Measurements from ENCODE around the gene ABCC9. TPM values are rescaled to one million over a fixed set of nuclear protein-coding genes. Genes with fewer than 3 reads are reported as not detected.
"Not testable (repeated sequence)": the region's sequence is repeated elsewhere in the genome, so short reads cannot be mapped to it uniquely, and the experiment has no call there.

ABCC9 gene
- total RNA-seq, 2 donors from 2014 or later, result 0.22 TPM; not detected in 1

DNA sequence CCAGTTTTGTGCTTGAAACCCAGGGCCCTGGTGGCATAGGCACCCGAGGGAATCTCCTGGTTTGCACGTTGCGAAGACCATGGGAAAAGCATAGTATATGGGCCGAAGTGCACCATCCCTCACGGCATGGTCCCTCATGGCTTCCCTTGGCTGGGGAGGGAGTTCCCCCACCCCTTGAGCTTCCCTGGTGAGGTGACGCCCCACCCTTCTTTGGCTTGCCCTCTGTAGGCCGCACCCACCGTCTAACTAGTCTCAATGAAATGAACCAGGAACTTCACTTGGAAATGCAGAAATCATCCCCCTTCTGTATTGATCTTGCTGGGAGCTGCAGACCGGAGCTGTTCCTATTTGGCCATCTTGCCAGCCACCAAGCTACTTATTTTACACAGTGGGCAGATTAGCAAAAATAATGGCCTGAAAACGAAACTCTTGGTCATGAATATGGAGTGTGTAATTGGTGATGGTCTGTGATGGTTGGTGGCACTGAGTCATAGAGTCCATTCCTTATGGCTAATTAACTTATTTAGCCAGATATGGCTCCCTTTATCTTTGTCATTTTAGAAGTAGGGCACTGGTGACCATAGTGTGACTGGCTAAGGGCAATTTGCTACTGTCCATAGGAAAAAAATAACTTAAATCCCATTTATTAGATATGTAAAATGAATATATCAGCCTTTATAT lies 145.4 kb downstream of the ABCC9 start:
- Histone ChIP-seq H3K36me3 (ENCODE audit: control insufficient read depth, insufficient read depth, low read length) (no peaks in the 10 kb centered on the region), H3K27ac (ENCODE audit: low read depth, low read length) (no peak overlapping the region), H3K4me3 (ENCODE audit: low read length) (no peak overlapping the region), H3K27me3 (ENCODE audit: control insufficient read depth, insufficient read depth, low read length, poor library complexity, severe bottlenecking) (no peaks in the 10 kb centered on the region), H3K4me1 (ENCODE audit: control insufficient read depth, insufficient read depth, low read length) (no peaks in the 10 kb centered on the region), H3K9me3 (ENCODE audit: control insufficient read depth, low read length) (no peaks in the 10 kb centered on the region), H3K9ac (ENCODE audit: extremely low read depth, low read length, poor library complexity, severe bottlenecking) (no peak overlapping the region)
- TF ChIP-seq, protein P1, sequence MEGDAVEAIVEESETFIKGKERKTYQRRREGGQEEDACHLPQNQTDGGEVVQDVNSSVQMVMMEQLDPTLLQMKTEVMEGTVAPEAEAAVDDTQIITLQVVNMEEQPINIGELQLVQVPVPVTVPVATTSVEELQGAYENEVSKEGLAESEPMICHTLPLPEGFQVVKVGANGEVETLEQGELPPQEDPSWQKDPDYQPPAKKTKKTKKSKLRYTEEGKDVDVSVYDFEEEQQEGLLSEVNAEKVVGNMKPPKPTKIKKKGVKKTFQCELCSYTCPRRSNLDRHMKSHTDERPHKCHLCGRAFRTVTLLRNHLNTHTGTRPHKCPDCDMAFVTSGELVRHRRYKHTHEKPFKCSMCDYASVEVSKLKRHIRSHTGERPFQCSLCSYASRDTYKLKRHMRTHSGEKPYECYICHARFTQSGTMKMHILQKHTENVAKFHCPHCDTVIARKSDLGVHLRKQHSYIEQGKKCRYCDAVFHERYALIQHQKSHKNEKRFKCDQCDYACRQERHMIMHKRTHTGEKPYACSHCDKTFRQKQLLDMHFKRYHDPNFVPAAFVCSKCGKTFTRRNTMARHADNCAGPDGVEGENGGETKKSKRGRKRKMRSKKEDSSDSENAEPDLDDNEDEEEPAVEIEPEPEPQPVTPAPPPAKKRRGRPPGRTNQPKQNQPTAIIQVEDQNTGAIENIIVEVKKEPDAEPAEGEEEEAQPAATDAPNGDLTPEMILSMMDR (conservative IDR thresholded peaks at IDR 0.05), result no peak
- no peak for DNase-seq
- Mint-ChIP-seq H3K4me1 (no peaks in the 10 kb centered on the region), H3K4me3 (no peak overlapping the region), H3K27me3 (ENCODE audit: insufficient read depth) (peaks cover 18% of the 10 kb centered on the region), H3K36me3 (ENCODE audit: low read depth) (no peaks in the 10 kb centered on the region), H3K27ac (no peak overlapping the region), H3K9me3 (no peaks in the 10 kb centered on the region)
- WGBS, 2 experiments (ENCODE audit: insufficient coverage in 1 of 2, insufficient read length in 1 of 2), result 95 to 96% methylated on average over 8 to 10 of the region's 10 CpGs

DNA sequence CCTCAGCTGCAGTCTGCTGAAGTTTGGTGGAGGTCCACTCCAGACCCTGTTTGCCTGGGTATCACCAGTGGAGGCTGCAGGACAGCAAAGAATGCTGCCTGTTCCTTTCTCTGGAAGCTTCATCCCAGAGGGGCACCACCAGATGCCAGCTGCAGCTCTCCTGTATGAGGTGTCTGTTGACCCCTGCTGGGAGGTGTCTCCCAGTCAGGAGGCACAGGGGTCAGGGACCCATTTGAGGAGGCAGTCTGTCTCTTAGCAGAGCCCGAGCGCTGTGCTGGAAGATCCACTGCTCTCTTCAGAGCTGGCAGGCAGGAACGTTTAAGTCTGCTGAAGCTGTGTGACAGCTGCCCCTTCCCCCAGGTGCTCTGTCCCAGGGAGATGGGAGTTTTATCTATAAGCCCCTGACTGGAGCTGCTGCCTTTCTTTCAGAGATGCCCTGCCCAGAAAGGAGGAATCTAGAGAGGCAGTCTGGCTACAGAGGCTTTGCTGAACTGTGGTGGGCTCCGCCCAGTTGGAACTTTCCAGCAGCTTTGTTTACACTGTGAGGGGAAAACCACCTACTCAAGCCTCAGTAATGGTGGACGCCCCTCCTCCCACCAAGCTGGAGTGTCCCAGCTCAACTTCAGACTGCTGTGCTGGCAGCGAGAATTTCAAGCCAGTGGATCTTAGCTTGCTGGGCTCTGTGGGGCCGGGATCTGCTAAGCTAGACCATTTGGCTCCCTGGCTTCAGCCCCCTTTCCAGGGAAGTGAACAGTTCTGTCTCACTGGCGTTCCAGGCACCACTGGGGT lies 146.2 kb downstream of the ABCC9 start:
- H3K9me3 ChIP-seq (ENCODE audit: control insufficient read depth, low read length); H3K4me1 Mint-ChIP-seq; H3K4me1 ChIP-seq (ENCODE audit: control insufficient read depth, insufficient read depth, low read length); H3K27ac ChIP-seq (ENCODE audit: low read depth, low read length); H3K36me3 ChIP-seq (ENCODE audit: control insufficient read depth, insufficient read depth, low read length); H3K9ac ChIP-seq (ENCODE audit: extremely low read depth, low read length, poor library complexity, severe bottlenecking); H3K4me3 Mint-ChIP-seq; H3K36me3 Mint-ChIP-seq (ENCODE audit: low read depth); H3K4me3 ChIP-seq (ENCODE audit: low read length); H3K27ac Mint-ChIP-seq; DNase-seq; H3K27me3 ChIP-seq (ENCODE audit: control insufficient read depth, insufficient read depth, low read length, poor library complexity, severe bottlenecking); H3K9me3 Mint-ChIP-seq: not testable (repeated sequence)
- 85 to 87% methylated on average over 5 to 8 of the region's 8 CpGs for WGBS, 2 experiments (ENCODE audit: insufficient coverage in 1 of 2, insufficient read length in 1 of 2)
- peaks cover 21% of the 10 kb centered on the region for H3K27me3 Mint-ChIP-seq (ENCODE audit: insufficient read depth)

DNA sequence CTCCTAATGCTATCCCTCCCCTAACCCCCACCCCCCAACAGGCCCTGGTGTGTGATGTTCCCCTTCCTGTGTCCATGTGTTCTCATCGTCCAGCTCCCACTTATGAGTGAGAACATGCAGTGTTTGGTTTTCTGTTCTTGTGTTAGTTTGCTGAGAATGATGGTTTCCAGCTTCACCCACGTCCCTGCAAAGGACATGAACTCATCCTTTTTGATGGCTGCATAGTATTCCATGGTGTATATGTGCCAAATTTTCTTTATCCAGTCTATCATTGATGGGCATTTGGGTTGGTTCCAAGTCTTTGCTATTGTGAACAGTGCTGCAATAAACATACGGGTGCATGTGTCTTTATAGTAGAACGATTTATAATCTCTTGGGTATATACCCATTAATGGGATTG lies 151.5 kb downstream of the ABCC9 start:
- H3K9me3 Mint-ChIP-seq; H3K9me3 ChIP-seq (ENCODE audit: control insufficient read depth, low read length); H3K4me1 ChIP-seq (ENCODE audit: control insufficient read depth, insufficient read depth, low read length); H3K4me3 Mint-ChIP-seq; H3K27ac ChIP-seq (ENCODE audit: low read depth, low read length); H3K36me3 ChIP-seq (ENCODE audit: control insufficient read depth, insufficient read depth, low read length); H3K27ac Mint-ChIP-seq; H3K36me3 Mint-ChIP-seq (ENCODE audit: low read depth); H3K4me1 Mint-ChIP-seq; H3K9ac ChIP-seq (ENCODE audit: extremely low read depth, low read length, poor library complexity, severe bottlenecking); H3K27me3 ChIP-seq (ENCODE audit: control insufficient read depth, insufficient read depth, low read length, poor library complexity, severe bottlenecking); H3K4me3 ChIP-seq (ENCODE audit: low read length); DNase-seq: not testable (repeated sequence)
- peaks cover 21% of the 10 kb centered on the region for H3K27me3 Mint-ChIP-seq (ENCODE audit: insufficient read depth)
- 80 to 92% methylated on average over 2 of the region's 4 CpGs for WGBS, 2 experiments (ENCODE audit: insufficient coverage in 1 of 2, insufficient read length in 1 of 2)
